Esophagus squamous epithelium (tissue), 4 donors: Measurements from ENCODE around the gene ST6GAL2.

Experiments
- POLR2A ChIP-seq, 4 donors: fragments of 450-650 bp; IDR thresholded peaks; one replicate each; pipeline ENCODE4 v1.6.1; 2017; ENCODE audit warnings: antibody characterized with exemption in 4 of 4, mild to moderate bottlenecking in 4 of 4, moderate library complexity in 3 of 4
- TF ChIP-seq, protein P1 (sequence below), 6 experiments: fragments of 450-650 bp in 4 of 6; fragments of 200-600 bp in 2 of 6; sonication (generic) in 2 of 6; IDR thresholded peaks; one replicate each; pipeline ENCODE4 v1.5.1; 2016 to 2019; ENCODE audit warnings: antibody characterized with exemption in 6 of 6, mild to moderate bottlenecking in 4 of 6, moderate library complexity in 4 of 6

DNA sequence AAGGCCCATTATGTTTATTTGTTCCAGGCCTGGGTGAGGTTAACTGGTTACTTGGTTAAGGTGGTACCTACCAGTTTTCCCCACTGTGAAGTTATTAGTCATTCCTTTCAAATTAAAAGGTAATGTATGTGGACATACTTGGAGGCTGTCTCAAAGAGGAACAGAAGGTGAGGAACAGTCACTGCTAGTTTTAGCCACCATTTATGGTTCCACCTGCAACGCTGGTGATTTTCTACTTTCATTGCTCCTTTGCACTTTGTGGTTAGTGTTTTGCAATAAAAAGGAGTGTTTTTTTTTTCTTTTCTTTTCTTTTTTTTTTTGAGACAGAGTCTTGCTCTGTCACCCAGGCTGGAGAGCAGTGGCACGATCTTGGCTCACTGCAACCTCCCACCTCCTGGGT, 6.1 kb upstream of the ST6GAL2 start:
- no peak for TF ChIP-seq POLR2A (IDR thresholded peaks at IDR 0.05)
- TF ChIP-seq, protein P1, sequence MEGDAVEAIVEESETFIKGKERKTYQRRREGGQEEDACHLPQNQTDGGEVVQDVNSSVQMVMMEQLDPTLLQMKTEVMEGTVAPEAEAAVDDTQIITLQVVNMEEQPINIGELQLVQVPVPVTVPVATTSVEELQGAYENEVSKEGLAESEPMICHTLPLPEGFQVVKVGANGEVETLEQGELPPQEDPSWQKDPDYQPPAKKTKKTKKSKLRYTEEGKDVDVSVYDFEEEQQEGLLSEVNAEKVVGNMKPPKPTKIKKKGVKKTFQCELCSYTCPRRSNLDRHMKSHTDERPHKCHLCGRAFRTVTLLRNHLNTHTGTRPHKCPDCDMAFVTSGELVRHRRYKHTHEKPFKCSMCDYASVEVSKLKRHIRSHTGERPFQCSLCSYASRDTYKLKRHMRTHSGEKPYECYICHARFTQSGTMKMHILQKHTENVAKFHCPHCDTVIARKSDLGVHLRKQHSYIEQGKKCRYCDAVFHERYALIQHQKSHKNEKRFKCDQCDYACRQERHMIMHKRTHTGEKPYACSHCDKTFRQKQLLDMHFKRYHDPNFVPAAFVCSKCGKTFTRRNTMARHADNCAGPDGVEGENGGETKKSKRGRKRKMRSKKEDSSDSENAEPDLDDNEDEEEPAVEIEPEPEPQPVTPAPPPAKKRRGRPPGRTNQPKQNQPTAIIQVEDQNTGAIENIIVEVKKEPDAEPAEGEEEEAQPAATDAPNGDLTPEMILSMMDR (IDR thresholded peaks at IDR 0.05): no peak
